ENCODE measurements around the gene DEAF1.
A peak's percentile ranks its signal among the peaks of the same experiment; 100 is the strongest.

Gene DEAF1

GRCh38 chr11:625636-626268, 69.3 kb downstream of the DEAF1 start:
- DNase-seq (ENCODE audit: low read depth in 4 of 4, low spot score in 1 of 4), result no peak

DNA sequence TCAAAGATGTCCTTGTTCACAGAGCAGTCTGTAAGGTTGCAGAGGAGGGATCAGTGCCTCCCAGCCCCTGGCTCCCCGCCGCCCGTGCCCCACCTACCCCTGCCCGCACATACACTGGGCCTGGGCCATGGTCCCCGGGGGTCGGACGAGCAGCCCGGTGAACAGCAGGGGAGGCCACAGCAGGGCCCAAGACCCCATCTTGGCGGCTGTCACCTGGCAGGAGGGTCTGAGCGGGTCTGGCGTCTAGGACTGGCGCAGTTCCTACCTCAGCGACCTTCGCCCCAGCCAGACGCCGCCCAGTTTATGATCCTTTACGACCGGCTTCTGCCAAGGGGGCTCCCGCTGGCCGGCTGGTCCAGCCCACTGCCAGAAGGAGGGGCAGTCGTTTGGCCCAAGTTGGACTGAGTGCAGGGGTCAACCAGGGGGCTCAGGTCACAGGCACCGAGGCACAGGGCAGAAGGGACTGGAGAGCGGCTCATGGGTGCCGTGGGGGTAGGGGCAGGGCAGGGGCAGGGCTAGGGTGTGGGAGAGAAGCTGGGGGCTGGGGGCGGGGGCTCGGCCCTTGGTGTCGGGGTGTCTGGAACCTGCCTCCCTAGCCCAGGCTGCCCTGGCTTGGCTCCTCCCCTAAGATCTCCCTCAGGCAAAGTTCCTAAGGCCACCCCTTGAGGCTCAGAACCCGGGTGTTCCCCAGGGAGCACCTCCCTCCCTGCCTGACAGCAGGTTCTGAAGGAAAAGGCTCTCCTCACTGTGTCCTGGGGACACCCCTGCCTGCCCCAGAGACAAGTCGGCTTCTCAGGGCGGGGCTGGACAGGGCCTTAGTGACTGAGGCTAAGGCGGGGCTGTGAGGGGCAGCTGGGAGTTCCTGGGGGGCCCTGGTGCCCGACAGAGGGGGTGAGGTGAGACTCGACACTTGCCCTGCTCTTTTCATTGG, 70.1 kb downstream of the DEAF1 start, which contains the start of gene CDHR5:
CDHR5 (minus strand) TSS at position 251 of the 931 bp plus-strand sequence; CDS start at position 198, 53 bp downstream.
- DNase-seq (ENCODE audit: low read depth in 4 of 4, low spot score in 1 of 4), result no peak

DNA sequence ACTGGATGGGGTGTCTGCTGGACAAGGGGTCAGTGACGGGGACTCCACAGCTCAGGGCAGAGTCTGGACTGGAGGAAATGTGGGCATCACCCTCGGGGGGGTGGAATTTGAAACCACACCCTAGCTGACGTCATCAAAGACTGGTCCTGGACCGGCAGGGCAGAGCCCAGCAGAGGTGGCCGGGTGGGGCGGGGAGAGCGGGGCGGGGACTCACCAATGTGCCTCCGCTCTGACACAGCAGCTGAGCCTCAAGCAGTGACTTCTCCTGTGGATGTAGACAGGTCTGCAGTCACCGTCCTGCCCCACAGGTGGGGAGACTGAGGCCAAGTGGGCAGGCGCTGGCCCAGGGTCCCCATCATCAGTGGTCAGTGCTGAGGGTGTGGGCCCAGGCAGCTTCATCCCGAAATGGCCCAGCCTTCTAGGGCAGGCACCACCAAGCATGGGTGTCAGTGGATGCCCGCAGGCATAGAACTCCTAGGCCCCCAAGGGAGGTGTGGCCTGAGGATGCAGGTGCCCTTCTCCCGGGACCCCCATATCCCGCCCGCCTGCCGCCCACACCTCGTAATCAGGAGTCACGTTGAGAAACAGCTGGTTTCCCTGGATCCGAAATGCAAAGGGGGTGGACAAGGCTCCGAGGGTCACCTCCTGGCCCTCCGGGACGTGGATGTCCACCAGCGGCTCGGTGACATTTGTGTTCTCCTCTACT, 70.9 kb downstream of the DEAF1 start:
- DNase-seq (ENCODE audit: low read depth in 4 of 4, low spot score in 1 of 4), result no peak

- DNase-seq (ENCODE audit: low read depth in 4 of 4, low spot score in 1 of 4), result no peak
These were observed 71.6 kb downstream of the DEAF1 start for GRCh38 chr11:623349-623869.

GRCh38 chr11:621838-622237, 73.2 kb downstream of the DEAF1 start:
- no peak for DNase-seq (ENCODE audit: low read depth in 4 of 4, low spot score in 1 of 4)

- no peak for DNase-seq (ENCODE audit: low read depth in 4 of 4, low spot score in 1 of 4)
These were observed 73.8 kb downstream of the DEAF1 start for GRCh38 chr11:620935-621814.

DNA sequence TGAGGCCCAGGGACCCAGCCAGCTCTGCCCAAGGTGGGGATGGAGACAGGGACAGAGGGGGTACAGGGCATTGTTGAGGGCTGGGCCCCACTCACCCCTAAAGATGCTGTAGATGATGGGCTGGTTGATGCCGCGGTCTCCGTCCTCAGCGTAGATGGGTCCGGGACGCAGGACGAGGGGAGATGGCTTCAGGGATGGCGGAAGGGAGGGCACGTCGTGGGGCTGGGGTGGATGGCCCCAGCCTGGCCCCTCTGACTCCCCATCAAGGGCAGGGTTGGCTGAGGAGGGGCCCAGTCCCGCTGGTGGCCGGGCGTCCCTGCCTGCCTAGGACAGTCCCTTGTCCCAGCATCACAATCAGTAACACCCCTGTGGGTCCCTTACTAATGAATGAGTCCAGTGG, 74.8 kb downstream of the DEAF1 start:
- DNase-seq (ENCODE audit: low read depth in 4 of 4, low spot score in 1 of 4), result no peak

DNA sequence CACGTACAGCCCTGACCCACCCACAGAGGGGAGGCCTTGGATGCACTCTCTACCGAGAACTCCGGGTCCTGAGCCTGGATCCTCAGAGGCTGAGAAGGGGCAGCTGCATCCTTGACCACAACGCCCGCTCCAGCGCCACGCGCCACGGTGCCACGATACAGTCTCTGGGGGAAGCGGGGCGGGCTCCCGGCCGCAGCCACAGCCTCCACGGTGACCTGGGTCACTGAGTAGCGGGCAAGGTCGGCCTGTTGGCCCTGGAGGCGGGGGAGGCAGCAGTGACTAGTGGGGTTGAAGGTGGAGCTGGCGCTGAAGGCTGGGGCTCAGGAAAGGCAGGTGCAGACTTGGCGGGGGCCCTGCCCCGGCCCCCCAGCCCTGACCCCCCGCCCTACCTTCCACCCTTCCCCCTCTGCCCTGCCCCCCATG, 75.4 kb downstream of the DEAF1 start:
- no peak for DNase-seq (ENCODE audit: low read depth in 4 of 4, low spot score in 1 of 4)

DNA sequence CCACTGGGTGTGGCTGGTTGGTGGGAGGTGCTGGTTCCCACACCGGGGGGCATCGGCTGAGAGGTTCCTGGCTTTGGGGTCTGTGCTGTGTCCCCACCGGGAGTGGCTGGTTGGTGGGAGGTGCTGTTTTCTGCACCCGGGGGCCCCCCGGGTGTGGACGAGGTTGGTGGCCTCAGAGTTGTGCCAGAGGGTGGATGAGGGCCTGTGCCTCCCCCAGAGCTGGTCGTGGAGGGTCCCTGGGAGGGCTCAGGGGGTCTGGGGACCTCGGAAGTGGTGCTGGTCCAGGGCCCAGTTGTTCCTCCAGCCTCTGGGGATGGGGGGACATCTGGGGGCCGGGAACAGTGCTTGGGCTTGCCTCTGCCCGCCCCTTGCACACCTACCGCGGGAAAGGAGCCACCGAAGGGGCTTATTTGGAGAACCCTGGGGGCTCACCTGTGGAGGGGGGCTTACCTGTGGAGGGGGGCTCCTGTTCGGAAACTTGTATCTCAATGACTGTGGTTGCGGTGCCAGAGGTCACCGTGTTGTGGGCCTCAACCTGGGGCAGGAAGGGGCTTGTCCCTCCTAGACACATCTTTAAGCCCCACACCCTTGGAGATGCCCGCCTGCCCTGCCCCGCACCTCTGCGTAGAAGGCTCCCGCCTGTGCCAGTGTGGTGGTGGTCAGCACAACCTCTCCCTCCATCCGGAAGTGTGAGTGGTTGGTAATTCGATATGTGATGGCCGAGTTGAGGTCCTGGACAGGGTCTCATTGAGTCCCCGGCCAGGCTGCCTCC, 76.0 kb downstream of the DEAF1 start:
- no peak for DNase-seq (ENCODE audit: low read depth in 4 of 4, low spot score in 1 of 4)

DNA sequence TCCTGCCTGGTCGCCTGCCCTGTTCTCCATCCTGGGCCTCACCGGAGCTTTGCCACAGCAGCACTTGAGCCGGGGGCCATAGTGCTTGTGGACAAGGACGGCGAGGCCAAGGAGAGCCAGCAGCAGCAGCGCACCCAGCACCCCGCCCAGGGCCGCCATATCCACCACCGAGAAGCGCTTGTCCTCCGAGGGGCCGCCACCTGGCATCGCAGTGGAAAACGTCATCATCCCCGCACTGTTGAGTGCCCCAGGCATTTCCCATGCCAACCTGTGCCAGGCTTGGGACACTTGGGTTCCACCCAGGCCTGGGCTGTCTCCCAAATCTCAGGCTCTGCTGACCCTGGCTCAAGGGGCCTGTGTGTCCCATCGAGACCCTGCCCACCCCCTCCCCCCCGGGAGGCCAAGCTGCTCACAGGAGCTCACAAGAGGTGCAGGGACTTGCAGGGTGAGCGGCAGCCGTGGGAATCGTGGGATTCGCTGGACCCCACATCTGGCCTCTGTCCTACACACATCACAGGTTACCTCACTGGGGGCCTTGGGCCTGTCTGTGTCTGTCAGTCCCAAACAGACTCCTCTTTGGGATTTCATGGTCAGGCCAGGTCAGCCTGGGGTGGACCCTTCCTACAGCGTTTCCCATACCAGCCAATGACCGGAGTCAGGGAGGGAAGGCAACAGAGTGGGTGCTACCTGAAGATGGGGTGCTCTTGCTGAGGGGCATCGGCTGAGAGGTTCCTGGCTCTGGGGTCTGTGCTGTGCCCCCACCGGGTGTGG, 76.9 kb downstream of the DEAF1 start:
- DNase-seq (ENCODE audit: low read depth in 4 of 4, low spot score in 1 of 4), result no peak

- DNase-seq (ENCODE audit: low read depth in 4 of 4, low spot score in 1 of 4), result no peak
These were observed 77.7 kb downstream of the DEAF1 start for GRCh38 chr11:617199-617911.

DNA sequence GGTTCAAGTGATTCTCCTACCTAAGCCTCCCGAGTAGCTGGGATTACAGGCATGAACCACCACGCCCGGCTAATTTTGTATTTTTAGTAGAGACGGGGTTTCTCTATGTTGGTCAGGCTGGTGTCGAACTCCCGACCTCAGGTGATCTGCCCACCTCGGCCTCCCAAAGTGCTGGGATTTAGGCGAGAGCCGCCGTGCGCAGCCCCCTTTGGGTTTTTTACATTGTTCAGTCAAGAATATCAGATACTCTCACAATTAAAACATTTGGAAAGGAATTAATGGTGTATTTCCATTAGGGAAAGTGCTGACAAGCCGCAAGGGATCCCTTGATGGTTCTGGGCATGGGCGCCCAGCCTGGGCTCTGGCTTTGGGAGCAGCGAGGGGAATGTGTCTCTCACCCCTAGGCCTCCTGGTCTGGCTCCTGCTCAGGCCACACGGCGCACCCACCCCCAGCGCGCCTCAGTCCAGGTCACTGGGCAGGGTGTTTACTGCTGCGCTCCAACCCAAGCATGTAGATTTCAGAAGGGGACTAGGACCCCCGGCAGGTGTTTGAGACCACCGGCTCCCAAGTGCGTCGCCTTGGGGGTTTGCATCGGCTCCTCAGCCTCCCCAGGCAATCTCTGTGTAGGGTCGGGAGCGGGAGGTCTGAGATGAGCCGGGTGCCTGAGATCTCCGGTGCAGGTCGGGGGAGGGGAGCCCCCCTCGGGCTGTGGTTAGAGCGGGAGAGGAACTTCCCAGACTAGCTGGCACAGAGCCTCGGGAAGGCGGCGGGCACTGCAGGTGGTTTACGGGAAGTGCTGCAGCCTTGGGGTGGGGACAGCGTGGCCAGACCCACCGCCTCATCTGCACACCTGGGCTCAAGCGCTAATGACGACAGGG, 78.5 kb downstream of the DEAF1 start:
- DNase-seq (ENCODE audit: low read depth in 4 of 4, low spot score in 1 of 4), result no peak

DNA sequence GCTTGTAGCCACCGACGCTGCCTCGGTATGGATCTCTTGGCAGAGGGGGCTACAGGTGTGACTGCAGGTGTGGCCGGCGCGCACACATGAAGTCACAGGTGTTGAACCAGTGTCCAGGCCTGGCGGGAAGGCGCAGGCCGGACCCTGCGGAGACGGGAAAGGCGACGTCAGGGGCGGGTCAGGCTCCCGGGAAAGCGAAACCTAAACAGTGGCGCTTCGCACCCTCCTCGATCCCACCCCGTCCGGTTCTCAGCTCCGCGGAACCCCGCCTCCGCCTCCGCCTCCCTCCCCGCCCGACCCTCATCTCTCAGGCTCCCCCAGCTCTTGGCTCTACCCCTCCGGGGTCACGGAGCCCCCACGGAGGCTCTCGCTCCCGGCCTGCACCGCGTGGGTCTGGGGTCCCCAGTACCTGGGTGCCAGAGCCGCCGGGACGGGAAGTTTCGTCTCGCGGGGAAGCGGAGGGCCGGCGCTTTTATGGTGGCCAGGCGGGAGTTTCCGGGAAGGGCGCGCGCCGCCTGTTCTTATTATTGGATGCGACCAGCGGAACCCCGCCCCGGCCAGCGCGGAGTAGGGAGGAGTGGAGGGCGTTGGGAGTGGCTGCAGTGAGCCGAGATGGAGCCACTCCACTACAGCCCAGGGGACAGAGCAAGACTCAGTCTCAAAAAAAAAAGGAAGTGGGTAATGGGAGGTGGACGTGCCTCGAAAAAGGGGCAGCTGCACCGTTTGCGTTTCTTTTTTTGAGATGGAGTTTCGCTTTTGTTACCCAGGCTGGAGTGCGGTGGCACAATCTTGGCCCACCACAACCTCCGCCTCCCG, 79.3 kb downstream of the DEAF1 start, which contains the start of gene IRF7:
IRF7 (minus strand) TSS at position 447 of the 816 bp plus-strand sequence. CDS start 586 bp downstream, outside the sequence.
- DNase-seq (ENCODE audit: low read depth in 4 of 4, low spot score in 1 of 4), result peak; percentile 58 to 82 (median 66)

GRCh38 chr11:614623-615503, 80.2 kb downstream of the DEAF1 start:
- no peak for DNase-seq (ENCODE audit: low read depth in 4 of 4, low spot score in 1 of 4)

DNA sequence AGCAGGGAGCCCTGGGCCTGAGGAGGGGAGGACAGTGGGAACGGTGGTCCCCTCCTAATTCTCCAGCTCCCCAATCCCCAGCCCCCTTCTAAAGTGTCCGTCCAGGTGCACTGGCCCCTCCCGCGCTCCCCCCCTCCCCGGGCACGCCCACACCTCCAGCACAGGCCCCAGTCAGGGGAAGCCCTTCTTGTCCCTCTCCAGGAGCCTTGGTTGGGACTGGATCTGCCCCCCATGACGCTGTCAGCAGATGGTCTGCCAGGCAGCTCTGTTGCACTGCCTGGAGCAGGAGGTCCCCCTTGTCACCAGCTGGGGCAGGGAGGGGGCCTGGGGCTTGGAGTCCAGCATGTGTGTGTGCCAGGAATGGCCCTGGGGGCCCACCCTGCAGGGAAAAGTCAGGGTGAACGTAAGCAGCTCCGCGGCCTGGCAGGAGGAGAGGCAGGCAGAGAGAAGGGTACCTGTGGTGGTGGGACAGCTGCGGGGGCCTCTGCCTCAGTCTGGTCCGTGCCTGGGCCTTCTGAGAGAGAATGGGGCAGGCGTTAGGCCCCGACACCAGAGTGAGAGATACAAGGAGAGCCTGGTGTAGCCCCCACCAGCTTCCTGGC, 80.9 kb downstream of the DEAF1 start:
- no peak for DNase-seq (ENCODE audit: low read depth in 4 of 4, low spot score in 1 of 4)
